Kidney glomerular epithelial cell (primary cell): ENCODE measurements around the gene WWOX.

ENCODE experiments used
- DNase-seq: peaks from one replicate; lab custom pipeline; 2025; lab: John Stamatoyannopoulos, UW

The WWOX gene

GRCh38 chr16:78994135-78994745 lies 894.8 kb downstream of the WWOX start:
- DNase-seq: no peak

GRCh38 chr16:78995441-78995840 lies 896.0 kb downstream of the WWOX start:
- no peak for DNase-seq

- DNase-seq: no peak
Observed at GRCh38 chr16:78996790-78997189, 897.3 kb downstream of the WWOX start.

- DNase-seq: no peak
Observed at GRCh38 chr16:78998879-78999278, 899.4 kb downstream of the WWOX start.

- no peak for DNase-seq
Observed at GRCh38 chr16:79001156-79001967, 901.9 kb downstream of the WWOX start.

- DNase-seq: no peak
Observed at GRCh38 chr16:79003026-79003609, 903.7 kb downstream of the WWOX start.

GRCh38 chr16:79004309-79004708 lies 904.9 kb downstream of the WWOX start:
- DNase-seq: no peak

GRCh38 chr16:79005096-79005495 lies 905.6 kb downstream of the WWOX start:
- DNase-seq: no peak

- DNase-seq: no peak
Observed at GRCh38 chr16:79006206-79006605, 906.8 kb downstream of the WWOX start.

- DNase-seq: no peak
Observed at GRCh38 chr16:79006765-79007164, 907.3 kb downstream of the WWOX start.

- no peak for DNase-seq
Observed at GRCh38 chr16:79007614-79008013, 908.2 kb downstream of the WWOX start.

- DNase-seq: no peak
Observed at GRCh38 chr16:79008036-79008868, 908.8 kb downstream of the WWOX start.

GRCh38 chr16:79008869-79009179 lies 909.4 kb downstream of the WWOX start:
- no peak for DNase-seq

- no peak for DNase-seq
Observed at GRCh38 chr16:79009896-79010295, 910.4 kb downstream of the WWOX start.

- no peak for DNase-seq
Observed at GRCh38 chr16:79011282-79011681, 911.8 kb downstream of the WWOX start.

GRCh38 chr16:79012671-79013434 lies 913.4 kb downstream of the WWOX start:
- DNase-seq: no peak

GRCh38 chr16:79013930-79014660 lies 914.6 kb downstream of the WWOX start:
- no peak for DNase-seq

GRCh38 chr16:79018650-79019429 lies 919.4 kb downstream of the WWOX start:
- no peak for DNase-seq

- no peak for DNase-seq
Observed at GRCh38 chr16:79019431-79019830, 920.0 kb downstream of the WWOX start.

GRCh38 chr16:79021991-79022630 lies 922.7 kb downstream of the WWOX start:
- no peak for DNase-seq
